ENCODE measurements around the gene C20orf173. TPM values are rescaled to one million over a fixed set of nuclear protein-coding genes. Genes with fewer than 3 reads are reported as not detected.
A peak's percentile ranks its signal among the peaks of the same experiment; 100 is the strongest.
"Not testable (repeated sequence)": the region's sequence is repeated elsewhere in the genome, so short reads cannot be mapped to it uniquely, and the experiment has no call there.

The C20orf173 gene
- polyA plus RNA-seq, 10 donors, result not detected

DNA sequence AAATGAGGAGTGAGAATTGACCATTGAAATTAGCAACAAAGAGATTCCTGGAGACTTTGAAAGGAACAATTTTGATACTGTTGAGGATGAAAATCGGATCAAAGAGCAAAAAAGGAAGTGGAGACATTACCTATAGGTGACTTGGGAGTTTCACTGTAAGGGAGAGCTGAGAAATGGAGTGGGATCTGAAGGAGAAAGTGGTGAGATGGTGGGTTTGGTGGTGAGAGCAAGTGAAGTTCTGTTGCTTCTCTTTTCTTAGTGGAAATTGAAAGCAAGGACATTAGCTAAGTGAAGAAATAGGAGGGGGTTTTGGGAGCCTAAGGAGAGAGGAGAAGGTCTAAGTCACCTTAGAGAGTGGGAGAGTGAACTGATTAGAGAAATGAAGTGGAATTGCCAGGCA lies 16.7 kb upstream of the C20orf173 start:
- no peak for DNase-seq

GRCh38 chr20:35544941-35545340 lies 15.5 kb upstream of the C20orf173 start:
- not testable (repeated sequence) for DNase-seq

- DNase-seq, result no peak
Observed at GRCh38 chr20:35544436-35544835, 15.0 kb upstream of the C20orf173 start.

- DNase-seq, result no peak
Observed at GRCh38 chr20:35542990-35543389, 13.5 kb upstream of the C20orf173 start.

DNA sequence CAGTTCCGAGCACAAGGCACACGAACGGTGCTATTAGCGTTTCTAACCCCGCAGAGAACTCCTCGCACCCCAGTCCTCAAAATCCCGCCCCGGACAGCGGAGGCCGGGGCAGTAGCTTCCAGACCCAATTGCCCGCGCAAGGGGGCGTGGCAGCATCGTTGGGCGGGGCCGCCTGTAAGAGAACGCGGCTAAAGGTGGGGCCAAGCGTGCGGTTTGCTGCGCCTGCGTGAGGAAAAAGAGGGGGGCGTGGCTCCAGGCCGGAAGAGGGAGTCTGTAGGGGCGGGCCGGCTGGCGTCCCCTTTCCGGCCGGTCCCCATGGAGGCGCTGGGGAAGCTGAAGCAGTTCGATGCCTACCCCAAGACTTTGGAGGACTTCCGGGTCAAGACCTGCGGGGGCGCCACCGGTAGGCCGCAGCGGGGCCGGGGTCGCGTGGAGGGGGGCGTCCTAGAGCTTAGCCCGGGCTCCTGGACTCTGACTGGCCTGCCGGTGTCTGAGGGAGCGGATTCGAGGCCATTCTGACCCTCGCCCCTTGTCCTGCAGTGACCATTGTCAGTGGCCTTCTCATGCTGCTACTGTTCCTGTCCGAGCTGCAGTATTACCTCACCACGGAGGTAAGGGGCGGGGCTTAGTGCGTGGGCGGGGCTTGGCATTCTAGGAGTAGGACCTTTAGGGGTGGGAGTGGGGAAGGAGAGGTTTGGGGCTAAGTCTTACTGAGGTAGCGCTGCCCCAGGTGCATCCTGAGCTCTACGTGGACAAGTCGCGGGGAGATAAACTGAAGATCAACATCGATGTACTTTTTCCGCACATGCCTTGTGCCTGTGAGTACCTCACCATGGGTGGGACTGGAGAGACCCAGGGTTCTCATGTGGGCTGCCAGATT lies 12.6 kb upstream of the C20orf173 start, which contains the start of gene ERGIC3:
ERGIC3 (plus strand) TSS at position 296 of the 880 bp plus-strand sequence; CDS start at position 316, 20 bp downstream.
- peak; percentile 95 to 98 (median 96) for DNase-seq

DNA sequence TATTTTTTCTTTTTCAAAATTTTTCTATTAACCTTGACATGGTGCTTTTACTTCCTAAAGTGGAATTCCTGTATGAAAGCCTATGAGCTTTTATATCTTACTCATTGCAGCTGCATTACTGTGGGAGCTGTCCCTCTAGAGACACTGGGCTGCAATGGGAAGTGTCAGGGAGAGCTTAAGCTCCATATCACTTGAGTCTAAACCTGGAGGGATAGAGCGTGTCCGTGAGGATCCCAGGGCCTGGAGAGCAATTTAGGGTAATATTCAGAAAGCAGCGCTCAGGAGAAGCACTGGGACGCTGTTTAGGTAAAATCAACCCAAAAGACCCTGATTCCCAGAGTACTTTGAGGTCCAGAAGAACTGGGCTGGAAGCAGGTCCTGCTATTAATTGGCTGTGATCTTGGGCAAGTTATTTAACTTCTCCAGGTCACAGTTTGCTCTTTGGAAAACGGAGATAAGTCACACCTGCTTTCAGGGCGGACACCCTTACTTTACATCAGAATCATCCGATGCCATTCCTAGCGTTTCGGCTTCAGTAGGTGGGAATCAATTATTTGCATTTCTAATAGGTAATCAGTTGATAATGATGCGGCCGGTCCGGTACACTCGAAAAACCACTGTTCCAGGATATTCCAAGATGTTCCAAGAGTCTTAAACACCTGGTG lies 11.8 kb upstream of the C20orf173 start:
- DNase-seq, result no peak

- peak in 2 of 3 donors; percentile 28 to 29 for DNase-seq
Observed at GRCh38 chr20:35539756-35540212, 10.3 kb upstream of the C20orf173 start.

- no peak for DNase-seq
Observed at GRCh38 chr20:35527122-35527769, 2.2 kb downstream of the C20orf173 start.

GRCh38 chr20:35525639-35526038 lies 3.8 kb downstream of the C20orf173 start:
- no peak for DNase-seq

DNA sequence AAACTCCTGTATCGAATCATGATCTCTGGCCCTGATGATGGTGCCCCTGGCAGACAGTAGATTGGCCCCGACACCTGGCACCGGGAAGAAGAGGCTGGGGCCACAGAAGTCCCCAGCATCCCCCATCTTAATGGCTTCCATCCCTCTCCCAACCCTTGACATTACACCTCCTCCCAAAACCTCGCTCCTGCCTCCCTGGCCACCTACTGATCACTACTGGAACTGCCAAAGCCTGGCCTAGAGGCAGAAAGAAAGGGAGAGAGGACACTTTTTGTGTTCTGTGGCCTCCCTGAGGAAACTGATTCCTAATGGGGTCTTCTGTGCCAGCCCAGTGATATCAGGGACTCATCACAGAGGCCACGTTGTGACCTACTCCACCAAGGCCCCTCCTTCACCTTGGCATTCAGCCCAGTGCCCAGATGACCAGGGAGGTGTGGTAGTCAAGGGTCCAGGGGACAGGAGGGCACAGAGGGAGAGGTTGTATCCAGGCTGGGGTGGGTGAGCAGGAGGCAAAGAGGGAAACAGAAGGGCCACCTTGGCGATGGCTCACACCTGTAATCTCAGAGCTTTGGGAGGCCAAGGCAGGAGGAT lies 6.1 kb downstream of the C20orf173 start:
- DNase-seq, result no peak

DNA sequence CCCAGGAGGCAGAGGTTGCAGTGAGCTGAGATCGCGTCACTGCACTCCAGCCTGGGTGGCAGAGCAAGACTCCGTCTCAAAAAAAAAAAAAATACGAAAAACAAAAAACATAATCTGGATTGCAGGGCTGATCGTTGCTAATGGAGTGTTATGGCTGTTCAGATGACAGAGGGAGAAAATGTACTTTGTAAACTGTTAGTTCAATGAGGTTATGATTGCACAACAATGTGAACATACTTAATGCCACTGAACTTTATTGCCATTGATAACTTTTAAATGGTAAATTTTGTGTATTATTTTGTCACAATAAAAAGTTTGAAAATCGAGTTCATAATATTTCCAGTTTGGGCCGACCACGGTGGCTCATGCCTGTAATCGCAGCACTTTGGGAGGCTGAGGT lies 10.5 kb downstream of the C20orf173 start:
- DNase-seq, result no peak

GRCh38 chr20:35517767-35518166 lies 11.7 kb downstream of the C20orf173 start:
- DNase-seq, result not testable (repeated sequence)

GRCh38 chr20:35517125-35517524 lies 12.3 kb downstream of the C20orf173 start:
- no peak for DNase-seq

- DNase-seq, result peak in 1 of 3 donors; percentile 49
Observed at GRCh38 chr20:35515949-35516645, 13.4 kb downstream of the C20orf173 start.

- DNase-seq, result no peak
Observed at GRCh38 chr20:35515341-35515740, 14.1 kb downstream of the C20orf173 start.

DNA sequence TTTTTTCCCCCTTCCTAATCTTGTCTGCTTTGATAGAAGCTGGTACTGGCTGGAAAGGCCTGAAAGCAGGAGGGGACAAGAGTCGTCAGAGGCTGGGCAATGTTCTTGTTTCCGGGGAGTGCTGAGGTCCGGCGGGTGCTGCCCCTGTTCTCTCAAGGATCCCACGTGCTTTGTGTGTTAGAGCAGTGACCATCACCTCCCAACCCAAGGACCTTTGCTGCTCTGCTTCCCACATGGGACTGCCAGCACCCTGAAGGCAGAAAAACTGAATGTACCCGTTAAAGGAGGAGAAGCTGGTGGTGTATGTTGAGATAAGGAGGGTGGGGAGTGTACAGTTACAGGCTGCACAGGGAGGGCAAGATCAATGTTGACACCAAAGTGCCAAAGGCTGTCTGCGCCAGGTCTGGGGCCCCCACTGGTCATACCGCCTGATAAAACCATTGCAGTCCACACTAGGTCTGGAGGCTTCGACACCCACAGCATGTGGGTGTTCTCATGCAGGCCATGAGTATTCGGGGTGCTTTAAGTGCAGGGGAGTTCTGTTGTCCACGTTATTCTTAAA lies 15.0 kb downstream of the C20orf173 start:
- no peak for DNase-seq

DNA sequence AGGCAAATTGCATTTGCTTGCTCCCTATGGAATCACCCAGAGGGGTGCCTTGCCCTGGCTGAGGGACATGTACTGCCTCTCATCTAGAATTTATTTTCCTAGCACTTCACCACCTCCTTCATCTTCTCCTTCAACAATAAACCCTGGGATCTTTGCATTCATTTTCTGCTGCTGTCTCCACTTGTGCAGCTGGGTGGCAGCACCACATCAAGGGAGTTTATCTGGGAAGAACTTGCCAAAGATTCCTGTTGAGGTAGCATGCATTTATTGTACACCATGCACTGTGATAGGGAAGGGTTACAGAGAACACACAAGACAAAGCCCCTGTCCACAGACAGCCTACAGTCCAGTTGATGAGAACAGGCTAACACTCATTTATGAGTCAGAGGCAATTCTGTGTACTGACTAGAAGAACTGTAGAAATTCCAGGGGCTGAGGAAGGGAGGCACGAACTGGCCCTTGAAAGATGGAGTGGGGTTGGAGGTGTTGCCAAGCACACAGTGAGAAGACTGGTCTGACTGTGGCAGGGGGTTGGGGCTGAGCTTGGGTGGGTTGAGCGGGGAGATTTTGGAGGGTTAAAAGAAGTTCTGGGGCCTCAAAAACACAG lies 17.5 kb downstream of the C20orf173 start:
- DNase-seq, result peak; percentile 20 to 55 (median 27)

DNA sequence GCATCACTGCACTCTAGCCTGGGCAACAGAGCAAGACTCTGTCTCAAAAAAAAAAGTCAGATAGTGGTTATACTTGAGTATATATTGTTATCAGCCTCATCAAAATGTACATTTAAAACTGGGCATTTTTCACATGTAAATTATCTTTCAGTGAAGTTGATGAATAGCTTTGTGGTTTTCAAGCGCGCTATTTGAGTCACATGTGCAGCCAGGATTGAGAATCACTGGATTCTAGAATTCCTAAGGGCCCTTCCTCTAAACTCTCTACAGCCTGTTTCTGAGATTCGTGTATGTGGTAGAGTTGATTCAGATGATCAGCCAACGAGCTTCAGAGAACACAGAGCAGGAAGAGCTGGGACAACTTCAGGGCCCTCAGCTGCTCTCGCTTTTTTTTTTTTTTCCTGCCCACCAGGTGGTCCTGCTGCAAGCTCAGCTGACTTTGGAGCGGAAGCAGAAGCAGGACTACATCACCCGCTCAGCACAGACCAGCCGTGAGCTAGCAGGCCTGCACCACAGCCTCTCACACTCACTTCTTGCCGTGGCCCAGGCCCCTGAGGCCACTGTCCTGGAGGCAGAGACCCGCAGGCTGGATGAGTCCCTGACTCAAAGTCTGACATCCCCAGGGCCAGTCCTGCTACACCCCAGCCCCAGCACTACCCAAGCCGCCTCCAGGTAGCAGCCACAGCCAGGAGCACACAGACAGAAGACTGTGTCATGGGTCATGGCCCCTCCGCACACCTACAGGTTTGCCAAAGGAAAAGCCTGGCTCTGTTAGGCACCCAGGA lies 18.3 kb downstream of the C20orf173 start:
- peak in 1 of 3 donors; percentile 25 for DNase-seq

DNA sequence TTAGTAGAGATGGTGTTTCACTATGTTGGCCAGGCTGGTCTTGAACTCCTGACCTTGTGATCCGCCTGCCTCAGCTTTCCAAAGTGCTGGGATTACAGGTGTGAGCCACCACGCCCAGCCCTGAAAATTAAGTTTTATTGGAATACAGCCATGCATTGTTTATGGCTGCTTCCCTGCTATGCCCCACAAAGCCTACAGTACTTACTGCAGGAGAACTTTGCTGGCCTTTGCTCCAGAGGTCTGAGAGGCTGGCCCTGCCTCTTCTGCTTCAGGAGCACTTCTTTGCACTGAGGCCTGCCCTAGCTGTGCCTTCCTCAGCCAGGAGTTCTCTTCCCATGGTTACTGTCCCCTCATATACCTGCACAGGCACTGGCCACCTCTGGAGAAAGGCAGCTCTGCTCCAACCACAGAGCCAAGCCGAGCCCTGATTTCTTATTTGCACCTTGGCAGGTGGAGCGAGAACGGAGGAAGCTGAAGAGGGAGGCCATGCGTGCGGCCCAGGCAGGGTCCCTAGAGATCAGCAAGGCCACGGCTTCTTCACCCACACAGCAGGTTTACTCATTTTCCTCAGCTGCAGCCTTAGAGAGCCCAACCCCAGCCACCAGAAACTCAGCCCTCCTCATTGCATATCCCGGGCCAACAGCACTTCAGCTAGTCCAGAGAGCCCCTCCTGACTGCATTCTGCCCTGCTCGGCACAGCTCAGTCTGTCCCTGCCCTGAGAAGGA lies 20.8 kb downstream of the C20orf173 start:
- DNase-seq, result no peak
